Placental pericyte (primary cell): ENCODE data around the gene CDK13. TPM values are rescaled to one million over a fixed set of nuclear protein-coding genes. Genes with fewer than 3 reads are reported as not detected.

Experiments used
- small RNA-seq: library from RNA; depleted of rRNA; stranded (forward); fragments of <200 nt; gene quantifications from one replicate; pipeline ENCODE3, GENCODE V24; 2012; ENCODE audit warnings: low replicate concordance
- total RNA-seq: library from RNA; depleted of rRNA; stranded (reverse); fragments of >200 nt; gene quantifications from 2 replicates; pipeline ENCODE4 v1.2.3, GENCODE V29; 2012

Gene CDK13
- total RNA-seq: 78.1 and 82.5 TPM in 2 replicates

DNA sequence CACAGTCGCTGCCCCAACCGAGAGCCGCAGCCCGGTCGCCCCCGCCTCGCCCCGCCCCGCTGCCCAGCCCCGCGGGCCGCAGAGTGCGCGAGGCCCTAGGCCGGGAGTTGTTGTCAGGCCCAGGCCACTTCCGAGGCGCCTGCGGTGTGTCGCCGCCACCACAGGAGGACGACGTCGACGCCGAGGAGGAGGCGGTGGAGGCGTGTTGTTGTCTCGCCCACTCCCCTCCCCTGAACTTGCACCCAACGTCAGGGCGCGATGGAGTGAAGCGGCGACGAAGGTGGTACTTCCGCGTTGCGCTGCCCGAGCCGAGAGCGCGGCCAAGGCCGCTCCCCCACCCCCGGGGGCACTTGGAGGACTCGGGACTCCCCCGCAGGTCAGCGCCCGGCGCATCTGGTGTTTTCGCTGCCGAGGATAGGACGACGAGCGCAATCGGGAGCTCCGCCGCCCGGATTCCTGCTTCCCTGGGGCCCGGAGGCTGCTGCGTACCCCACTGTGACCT lies at the start of gene CDK13:
Gene CDK13 (plus strand): TSS at position 286 of the 502 bp plus-strand sequence. CDS start 386 bp downstream, outside the sequence.

DNA sequence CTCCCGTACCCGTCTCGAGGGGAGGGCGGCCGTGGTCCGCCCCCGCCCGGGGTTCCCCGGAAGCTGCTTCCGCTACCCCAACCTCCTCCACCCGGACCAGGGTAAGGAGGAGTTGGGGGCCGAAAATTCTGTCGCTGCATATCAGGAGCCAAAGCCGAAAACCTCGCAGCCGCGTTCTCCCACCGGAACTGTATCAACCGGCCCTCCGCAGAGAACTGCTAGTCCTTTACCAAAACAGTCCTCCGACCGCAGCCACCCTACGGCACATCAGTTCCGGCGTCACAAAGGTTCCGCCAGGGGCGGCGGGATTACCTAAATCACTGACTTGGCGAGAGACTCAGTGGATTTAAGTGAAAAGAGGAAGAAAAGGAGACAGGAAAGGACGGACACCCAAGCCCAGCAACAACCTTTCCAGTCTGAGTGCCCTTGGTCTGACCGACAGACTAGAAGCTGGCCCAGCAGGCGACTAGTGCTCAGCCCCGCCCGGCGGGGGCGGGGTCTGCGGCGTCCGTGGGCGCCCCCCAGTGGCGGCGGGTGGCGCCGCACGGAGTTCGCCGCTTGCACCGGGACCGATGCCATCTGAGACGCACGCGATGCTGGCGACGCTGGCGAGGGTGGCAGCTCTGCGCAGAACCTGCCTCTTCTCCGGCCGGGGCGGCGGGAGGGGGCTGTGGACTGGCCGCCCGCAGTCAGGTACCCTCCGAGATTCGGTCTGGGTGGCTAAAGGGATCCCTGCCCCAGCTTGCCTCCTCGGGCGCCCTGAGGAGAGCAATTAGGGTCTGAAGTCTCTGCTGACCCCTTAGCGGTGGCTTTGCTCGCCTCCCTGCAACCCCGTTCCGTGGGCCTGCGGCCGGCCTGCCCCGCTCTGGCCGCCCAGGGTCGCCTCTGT lies 184.6 kb downstream of the CDK13 start, which contains the start of the genes MPLKIP and SUGCT:
Gene MPLKIP (minus strand): TSS at position 195 of the 889 bp plus-strand sequence. CDS start 55 bp downstream, at position 140.
Gene SUGCT (plus strand): TSS at position 578 of the 889 bp plus-strand sequence.

Small RNAs within 50 kb of the gene (small RNA-seq; reads per million reads assigned to genes)
- gene AC006023.1: not detected
- gene AC006023.2: not detected

Other genes starting within 250 kb of the CDK13 start
- gene MPLKIP, start 184.4 kb downstream of the CDK13 start, total RNA-seq: 9.6 and 17.8 TPM in 2 replicates
- 3.7 and 6.7 TPM in 2 replicates for gene SUGCT, start 184.7 kb downstream of the CDK13 start, total RNA-seq